ENCODE measurements around the gene TRMT6. TPM values are rescaled to one million over a fixed set of nuclear protein-coding genes. Genes with fewer than 3 reads are reported as not detected.

Gene TRMT6
- total and polyA plus RNA-seq, 4 donors = 2.4 to 11.0 (median 8.2) TPM

DNA sequence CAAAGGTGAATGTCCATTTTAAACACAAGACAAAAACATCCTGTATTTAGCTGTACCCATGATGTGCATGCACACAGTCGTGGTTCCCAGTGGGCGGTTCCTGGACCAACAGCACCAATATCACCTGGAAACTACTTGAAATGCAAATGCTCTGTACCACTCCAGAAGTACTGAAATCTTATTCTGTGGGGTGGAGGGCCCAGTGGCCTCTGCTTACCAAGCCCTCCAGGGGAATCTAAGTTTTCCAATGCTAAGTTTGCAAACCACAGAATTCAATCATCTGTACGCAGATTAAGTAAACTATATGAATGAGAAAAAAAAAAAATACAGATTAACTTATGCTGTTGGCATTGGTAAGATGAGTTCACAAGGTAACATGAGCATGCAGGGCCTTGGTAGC, 14.1 kb downstream of the TRMT6 start:
- no peak for ATAC-seq (ENCODE audit: low FRiP score)
- no peak for DNase-seq
- no peak overlapping the region for H3K27ac ChIP-seq (ENCODE audit: low read depth in 1 of 2, low read length in 2 of 2)
- intact Hi-C loops (cut with DNase I) = no loop called here
- no peak overlapping the region for H3K4me3 ChIP-seq (ENCODE audit: low read length in 2 of 2)
- H3K27me3 ChIP-seq (ENCODE audit: control insufficient read depth in 1 of 2, insufficient read depth in 2 of 2, low read length in 1 of 2) = no peaks in the 10 kb centered on the region
- H3K9me3 ChIP-seq (ENCODE audit: control insufficient read depth, low read length) = no peaks in the 10 kb centered on the region
- WGBS, 2 donors = 78 to 80% methylated on average over 3 of the region's 3 CpGs
- H3K4me1 ChIP-seq (ENCODE audit: control insufficient read depth in 1 of 2, insufficient read depth in 2 of 2, low read length in 2 of 2) = no peaks in the 10 kb centered on the region
- H3K36me3 ChIP-seq (ENCODE audit: control insufficient read depth in 1 of 2, insufficient read depth in 2 of 2, low read length in 1 of 2) = peaks cover 7 to 11% of the 10 kb centered on the region in 2 donors

DNA sequence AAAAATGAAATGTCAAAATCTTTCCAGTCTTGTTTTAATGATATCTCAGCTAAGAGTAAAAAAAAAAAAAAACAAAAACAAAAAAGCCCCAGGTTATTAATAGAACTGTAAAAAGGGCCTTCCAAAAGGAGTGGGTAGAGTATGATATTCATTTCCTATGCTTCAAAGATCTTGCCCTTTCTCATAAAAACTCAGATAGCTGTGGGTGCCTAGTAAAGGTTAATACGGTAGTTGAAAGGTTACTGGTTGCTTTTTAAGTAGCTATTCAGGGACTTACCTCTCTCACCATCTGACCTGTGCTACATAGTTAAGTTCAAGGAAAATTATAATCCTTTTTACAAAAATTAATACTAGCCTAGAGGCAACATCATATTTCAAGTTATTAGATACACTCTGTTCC, 14.9 kb downstream of the TRMT6 start:
- no peaks in the 10 kb centered on the region for H3K9me3 ChIP-seq (ENCODE audit: control insufficient read depth, low read length)
- no peak overlapping the region for H3K4me3 ChIP-seq (ENCODE audit: low read length in 2 of 2)
- H3K27ac ChIP-seq (ENCODE audit: low read depth in 1 of 2, low read length in 2 of 2) = no peak overlapping the region
- WGBS, 2 donors = 54 to 59% methylated on average over 1 of the region's 1 CpG
- DNase-seq (no peak), ATAC-seq (ENCODE audit: low FRiP score) (no peak)
- H3K36me3 ChIP-seq (ENCODE audit: control insufficient read depth in 1 of 2, insufficient read depth in 2 of 2, low read length in 1 of 2) = peaks cover 7 to 8% of the 10 kb centered on the region in 2 donors
- no peaks in the 10 kb centered on the region for H3K4me1 ChIP-seq (ENCODE audit: control insufficient read depth in 1 of 2, insufficient read depth in 2 of 2, low read length in 2 of 2)
- no peaks in the 10 kb centered on the region for H3K27me3 ChIP-seq (ENCODE audit: control insufficient read depth in 1 of 2, insufficient read depth in 2 of 2, low read length in 1 of 2)
- intact Hi-C loops (cut with DNase I) = no loop called here

DNA sequence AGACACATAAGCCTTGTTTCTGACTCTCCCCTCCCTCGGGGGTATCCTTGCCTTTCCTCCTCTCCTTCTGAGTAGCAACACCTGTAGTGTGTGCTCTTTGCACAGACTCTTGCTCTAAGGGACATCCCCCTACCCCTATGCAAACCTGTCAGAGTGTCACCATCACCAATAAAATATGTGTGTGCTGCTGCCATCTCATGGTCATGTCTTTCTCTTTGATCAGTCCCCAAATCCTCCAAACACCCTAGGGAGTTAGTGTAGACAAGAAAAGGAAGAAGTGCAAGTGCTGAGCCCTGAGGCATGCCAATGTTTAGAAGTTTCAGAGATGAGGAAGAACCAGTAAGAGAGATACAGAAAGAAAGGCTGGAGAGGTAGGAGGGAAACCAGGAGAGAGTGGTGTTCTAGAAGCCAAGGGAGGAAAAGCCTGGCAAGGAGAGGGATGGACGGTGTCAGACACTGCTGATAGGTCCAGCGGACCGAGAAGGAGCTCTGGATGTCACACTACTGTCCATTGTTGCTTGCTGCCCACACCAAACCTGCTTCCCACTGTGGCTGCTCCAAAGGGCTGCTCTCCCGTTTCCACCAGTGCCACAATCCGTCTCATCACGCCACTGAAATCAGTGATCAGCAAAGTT, 16.4 kb downstream of the TRMT6 start:
- intact Hi-C loops (cut with DNase I) = no loop called here
- H3K27me3 ChIP-seq (ENCODE audit: control insufficient read depth in 1 of 2, insufficient read depth in 2 of 2, low read length in 1 of 2) = no peaks in the 10 kb centered on the region
- H3K9me3 ChIP-seq (ENCODE audit: control insufficient read depth, low read length) = no peaks in the 10 kb centered on the region
- ATAC-seq (ENCODE audit: low FRiP score) = no peak
- H3K36me3 ChIP-seq (ENCODE audit: control insufficient read depth in 1 of 2, insufficient read depth in 2 of 2, low read length in 1 of 2) = peaks cover 2 to 4% of the 10 kb centered on the region in 2 donors
- no peak overlapping the region for H3K27ac ChIP-seq (ENCODE audit: low read depth in 1 of 2, low read length in 2 of 2)
- H3K4me1 ChIP-seq (ENCODE audit: control insufficient read depth in 1 of 2, insufficient read depth in 2 of 2, low read length in 2 of 2) = no peaks in the 10 kb centered on the region
- DNase-seq = no peak
- WGBS, 2 donors = 56 to 61% methylated on average over 7 of the region's 7 CpGs
- H3K4me3 ChIP-seq (ENCODE audit: low read length in 2 of 2) = no peak overlapping the region

DNA sequence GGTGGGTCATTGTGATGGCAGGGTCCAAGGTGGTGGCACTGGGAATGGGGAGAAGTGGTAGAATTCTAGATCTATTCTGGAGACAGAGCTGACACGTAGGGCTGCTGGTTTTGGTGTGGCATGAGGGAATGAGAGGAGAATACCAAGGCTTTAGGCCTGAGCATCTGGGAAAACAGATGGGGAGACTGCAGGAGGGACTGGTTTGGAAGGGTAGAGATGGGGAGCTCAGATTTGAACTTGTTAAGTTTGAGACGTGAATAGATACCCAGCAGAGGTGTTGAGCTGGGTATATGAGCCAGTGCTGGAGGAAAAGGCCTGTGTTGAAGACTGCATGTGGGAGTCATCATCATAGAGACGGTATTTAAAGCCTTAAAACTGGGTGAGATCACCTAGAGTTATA, 17.5 kb downstream of the TRMT6 start:
- no peaks in the 10 kb centered on the region for H3K4me1 ChIP-seq (ENCODE audit: control insufficient read depth in 1 of 2, insufficient read depth in 2 of 2, low read length in 2 of 2)
- H3K27me3 ChIP-seq (ENCODE audit: control insufficient read depth in 1 of 2, insufficient read depth in 2 of 2, low read length in 1 of 2) = no peaks in the 10 kb centered on the region
- H3K36me3 ChIP-seq (ENCODE audit: control insufficient read depth in 1 of 2, insufficient read depth in 2 of 2, low read length in 1 of 2) = no peaks in the 10 kb centered on the region
- ATAC-seq (ENCODE audit: low FRiP score) (no peak), DNase-seq (no peak)
- intact Hi-C loops (cut with DNase I) = no loop called here
- no peaks in the 10 kb centered on the region for H3K9me3 ChIP-seq (ENCODE audit: control insufficient read depth, low read length)
- WGBS, 2 donors = 78 to 83% methylated on average over 3 of the region's 3 CpGs
- no peak overlapping the region for H3K4me3 ChIP-seq (ENCODE audit: low read length in 2 of 2)
- H3K27ac ChIP-seq (ENCODE audit: low read depth in 1 of 2, low read length in 2 of 2) = no peak overlapping the region

DNA sequence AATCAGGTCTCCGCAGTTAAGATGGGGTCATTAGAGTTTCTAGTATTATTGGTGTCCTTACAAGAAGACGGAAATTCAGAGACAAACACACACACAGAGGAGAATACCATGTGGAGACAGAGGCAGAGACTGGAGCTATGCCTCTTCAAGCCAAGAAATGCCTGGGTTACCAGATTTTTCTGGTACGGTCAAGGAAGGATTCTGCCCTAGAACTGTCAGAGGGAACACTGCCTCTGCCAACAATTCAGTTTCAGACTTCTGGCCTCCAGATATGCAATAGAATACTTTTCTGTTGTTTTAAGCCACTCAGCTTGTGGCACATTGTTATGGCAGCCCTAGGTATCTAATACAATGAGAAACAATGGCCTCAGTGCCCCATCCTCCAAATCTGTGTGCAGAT, 18.9 kb downstream of the TRMT6 start:
- Histone ChIP-seq H3K27ac (ENCODE audit: low read depth in 1 of 2, low read length in 2 of 2) (no peak overlapping the region), H3K27me3 (ENCODE audit: control insufficient read depth in 1 of 2, insufficient read depth in 2 of 2, low read length in 1 of 2) (no peaks in the 10 kb centered on the region), H3K9me3 (ENCODE audit: control insufficient read depth, low read length) (no peaks in the 10 kb centered on the region), H3K4me3 (ENCODE audit: low read length in 2 of 2) (no peak overlapping the region), H3K36me3 (ENCODE audit: control insufficient read depth in 1 of 2, insufficient read depth in 2 of 2, low read length in 1 of 2) (no peaks in the 10 kb centered on the region), H3K4me1 (ENCODE audit: control insufficient read depth in 1 of 2, insufficient read depth in 2 of 2, low read length in 2 of 2) (no peaks in the 10 kb centered on the region)
- ATAC-seq (ENCODE audit: low FRiP score) (no peak), DNase-seq (no peak)
- 72 to 79% methylated on average over 3 of the region's 3 CpGs for WGBS, 2 donors
- intact Hi-C loops (cut with DNase I) = no loop called here

DNA sequence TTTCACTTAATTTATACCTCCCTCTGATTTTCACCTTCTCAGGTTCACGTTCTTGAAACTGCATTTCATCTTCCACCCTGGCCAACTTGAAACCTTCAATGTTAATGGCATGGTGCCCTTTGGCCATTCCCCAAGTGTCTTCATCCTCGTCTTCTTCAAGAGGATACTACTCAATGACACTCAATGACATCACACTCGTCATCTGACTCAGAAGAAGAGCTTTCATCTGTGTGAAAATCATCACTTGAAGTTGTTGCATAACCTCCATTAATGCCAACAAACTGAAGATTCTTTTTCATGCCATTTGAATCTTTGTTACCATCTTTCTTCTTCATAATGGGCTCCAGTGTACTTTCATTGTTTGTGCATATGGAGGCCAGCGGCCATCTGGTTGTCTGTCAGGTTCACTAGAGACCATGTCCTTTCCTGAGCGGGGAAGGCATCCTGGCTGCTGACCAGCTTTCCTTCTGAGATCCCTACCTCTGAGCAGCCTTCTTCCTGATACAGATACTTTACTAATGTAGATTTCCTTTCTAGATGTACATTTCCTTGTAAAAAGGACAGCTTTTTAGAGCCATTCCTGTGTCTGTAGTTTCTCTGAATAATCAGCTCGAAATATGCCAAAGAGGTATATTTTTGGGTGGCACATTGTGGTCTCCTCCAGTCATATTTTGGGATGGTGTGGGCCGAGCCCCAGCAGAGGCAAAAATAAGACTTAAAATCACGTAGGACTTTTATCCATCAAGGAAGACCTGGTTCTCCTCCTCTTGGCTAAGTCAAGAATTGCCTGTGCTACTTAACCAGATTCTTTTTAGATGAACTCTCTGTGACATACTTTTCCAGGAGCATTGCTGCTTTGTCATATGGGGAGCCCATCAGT, 21.3 kb downstream of the TRMT6 start:
- 72 to 73% methylated on average over 8 of the region's 8 CpGs for WGBS, 2 donors
- no peak for ATAC-seq (ENCODE audit: low FRiP score)
- intact Hi-C loops (cut with DNase I) = no loop called here
- Histone ChIP-seq H3K27ac (ENCODE audit: low read depth in 1 of 2, low read length in 2 of 2) (no peak overlapping the region), H3K36me3 (ENCODE audit: control insufficient read depth in 1 of 2, insufficient read depth in 2 of 2, low read length in 1 of 2) (no peaks in the 10 kb centered on the region), H3K9me3 (ENCODE audit: control insufficient read depth, low read length) (no peaks in the 10 kb centered on the region), H3K4me3 (ENCODE audit: low read length in 2 of 2) (no peak overlapping the region), H3K27me3 (ENCODE audit: control insufficient read depth in 1 of 2, insufficient read depth in 2 of 2, low read length in 1 of 2) (no peaks in the 10 kb centered on the region), H3K4me1 (ENCODE audit: control insufficient read depth in 1 of 2, insufficient read depth in 2 of 2, low read length in 2 of 2) (no peaks in the 10 kb centered on the region)
- no peak for DNase-seq

DNA sequence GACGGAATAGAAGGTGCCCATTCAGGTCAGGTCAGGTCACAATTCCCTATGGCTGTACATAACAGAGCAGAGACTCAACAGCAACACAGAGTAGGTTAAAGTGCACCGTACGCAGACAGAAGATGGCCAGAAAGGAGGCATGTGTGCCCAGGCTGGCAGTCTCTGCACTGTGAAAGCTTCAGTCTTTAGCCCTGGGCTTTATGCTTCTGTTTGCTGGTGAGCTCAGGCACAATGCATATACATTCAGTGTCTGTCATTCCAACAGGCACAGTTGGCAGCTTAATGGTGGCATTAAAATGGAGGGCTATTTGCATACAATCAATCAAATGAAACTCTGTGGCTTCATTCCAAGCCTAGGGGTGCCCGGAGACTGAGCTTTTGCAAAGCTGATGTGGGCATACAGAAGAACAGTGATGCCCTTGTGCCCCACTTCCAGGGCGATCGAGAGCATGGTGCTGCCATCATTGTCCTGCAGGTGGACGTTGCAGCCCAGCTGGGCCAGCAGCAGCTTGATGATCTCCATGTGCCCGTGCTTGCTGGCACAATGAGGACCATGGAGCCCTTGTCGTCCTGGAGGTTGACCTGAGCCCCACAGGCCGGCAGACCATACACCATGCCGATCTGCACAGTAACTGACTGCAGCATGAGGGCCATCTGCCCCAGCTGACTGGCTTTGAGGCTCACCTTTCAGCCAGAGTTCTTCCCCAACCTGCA, 22.4 kb downstream of the TRMT6 start:
- H3K27ac ChIP-seq (ENCODE audit: low read depth in 1 of 2, low read length in 2 of 2) = no peak overlapping the region
- WGBS, 2 donors = 74 to 81% methylated on average over 11 of the region's 11 CpGs
- H3K27me3 ChIP-seq (ENCODE audit: control insufficient read depth in 1 of 2, insufficient read depth in 2 of 2, low read length in 1 of 2) = no peaks in the 10 kb centered on the region
- no peak overlapping the region for H3K4me3 ChIP-seq (ENCODE audit: low read length in 2 of 2)
- intact Hi-C loops (cut with DNase I) = no loop called here
- H3K36me3 ChIP-seq (ENCODE audit: control insufficient read depth in 1 of 2, insufficient read depth in 2 of 2, low read length in 1 of 2) = no peaks in the 10 kb centered on the region
- H3K4me1 ChIP-seq (ENCODE audit: control insufficient read depth in 1 of 2, insufficient read depth in 2 of 2, low read length in 2 of 2) = no peaks in the 10 kb centered on the region
- DNase-seq (no peak), ATAC-seq (ENCODE audit: low FRiP score) (no peak)
- H3K9me3 ChIP-seq (ENCODE audit: control insufficient read depth, low read length) = no peaks in the 10 kb centered on the region

DNA sequence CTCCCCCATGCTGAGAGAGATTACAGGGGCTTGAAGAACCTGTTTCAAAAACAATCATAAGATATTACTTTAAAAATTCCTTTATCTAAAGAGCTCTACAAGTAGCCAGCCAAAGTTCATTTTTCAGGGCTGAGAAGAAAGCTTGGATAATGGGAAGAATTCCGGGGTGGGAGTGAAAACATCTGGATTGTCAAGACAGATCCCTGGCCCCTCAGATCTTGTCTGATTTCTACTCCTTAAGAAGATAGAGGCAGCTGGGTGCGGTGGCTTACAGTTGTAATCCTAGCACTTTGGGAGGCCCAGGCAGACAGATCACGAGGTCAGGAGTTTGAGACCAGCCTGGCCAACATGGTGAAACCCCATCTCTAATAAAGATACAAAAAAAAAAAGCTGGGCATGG, 24.8 kb downstream of the TRMT6 start:
- ATAC-seq (ENCODE audit: low FRiP score) (no peak), DNase-seq (no peak)
- no peaks in the 10 kb centered on the region for H3K4me1 ChIP-seq (ENCODE audit: control insufficient read depth in 1 of 2, insufficient read depth in 2 of 2, low read length in 2 of 2)
- H3K36me3 ChIP-seq (ENCODE audit: control insufficient read depth in 1 of 2, insufficient read depth in 2 of 2, low read length in 1 of 2) = no peaks in the 10 kb centered on the region
- H3K27ac ChIP-seq (ENCODE audit: low read depth in 1 of 2, low read length in 2 of 2) = no peak overlapping the region
- no peaks in the 10 kb centered on the region for H3K9me3 ChIP-seq (ENCODE audit: control insufficient read depth, low read length)
- 80 to 81% methylated on average over 3 of the region's 3 CpGs for WGBS, 2 donors
- no peak overlapping the region for H3K4me3 ChIP-seq (ENCODE audit: low read length in 2 of 2)
- intact Hi-C loops (cut with DNase I) = no loop called here
- H3K27me3 ChIP-seq (ENCODE audit: control insufficient read depth in 1 of 2, insufficient read depth in 2 of 2, low read length in 1 of 2) = no peaks in the 10 kb centered on the region

All from aorta (tissue), 5 donors.